Cardiac muscle cell (in vitro differentiated cells and primary cell): Measurements from ENCODE around the gene SDC3. TPM values are rescaled to one million over a fixed set of nuclear protein-coding genes. Genes with fewer than 3 reads are reported as not detected.
"Not testable (repeated sequence)": the region's sequence is repeated elsewhere in the genome, so short reads cannot be mapped to it uniquely, and the experiment has no call there.

Source experiments
- DNase-seq, 2 donors: peaks; one replicate each; pipeline versions ENCODE4 v3.0.0 to v3.0.0-alpha.2; 2010 to 2017; ENCODE audit warnings: low read depth in 1 of 2, low spot score in 1 of 2
- H3K27ac ChIP-seq: fragments of 200-600 bp; sonication (generic); 2 replicates; pipeline ENCODE4 v1.5.1; 2016
- H3K27me3 ChIP-seq: fragments of 200-600 bp; sonication (generic); 2 replicates; pipeline ENCODE4 v1.6.0; 2016; ENCODE audit warnings: control low read depth
- H3K36me3 ChIP-seq: fragments of 200-600 bp; sonication (generic); 2 replicates; pipeline ENCODE4 v1.5.1; 2016; ENCODE audit warnings: control low read depth
- H3K4me1 ChIP-seq: fragments of 200-600 bp; sonication (generic); 2 replicates; pipeline ENCODE4 v1.8.1; 2017; ENCODE audit warnings: low read depth, mild to moderate bottlenecking, mixed run types
- H3K4me3 ChIP-seq: fragments of 200-600 bp; sonication (generic); 2 replicates; pipeline ENCODE4 v1.5.1; 2016; ENCODE audit warnings: mild to moderate bottlenecking
- H3K9me3 ChIP-seq: fragments of 200-600 bp; sonication (generic); 2 replicates; pipeline ENCODE4 v1.5.1; 2017; ENCODE audit warnings: low read depth, mild to moderate bottlenecking, control low read depth
- polyA plus RNA-seq: library from polyadenylated mRNA; unstranded; fragments of >200 nt; fragmentation: Nextera tagmentation; extraction: Ambion mirVana; gene quantifications from 2 replicates; pipeline ENCODE4 v1.2.1, GENCODE V29; 2016
- total RNA-seq: library from RNA; depleted of rRNA; stranded (reverse); fragments of >200 nt; gene quantifications from 2 replicates; pipeline ENCODE4 v1.2.3, GENCODE V29; 2016
- TF ChIP-seq, protein P1 (sequence below): IDR thresholded peaks from 2 replicates; pipeline ENCODE4 v1.5.1; 2012; ENCODE audit warnings: low read depth, mild to moderate bottlenecking, low read length

Gene SDC3
- total and polyA plus RNA-seq, 2 experiments from 2014 or later = 85.2 to 89.2 TPM

DNA sequence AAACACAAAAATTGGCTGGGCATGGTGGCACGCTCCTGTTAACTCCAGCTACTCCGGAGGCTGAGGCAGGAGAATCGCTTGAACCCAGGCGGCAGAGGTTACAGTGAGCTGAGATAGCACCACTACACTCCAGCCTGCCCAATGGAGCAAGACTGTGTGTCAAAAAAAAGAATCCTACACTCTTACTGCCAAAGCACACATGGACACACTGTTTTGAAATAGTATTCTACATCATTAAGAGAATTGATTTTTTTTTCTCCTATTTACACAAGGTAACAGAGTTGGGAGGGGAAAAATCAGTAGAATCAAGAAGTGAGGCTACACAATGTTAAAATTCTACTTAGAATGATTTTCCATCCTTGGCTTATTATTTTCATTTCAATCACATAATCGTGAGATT lies 42.1 kb upstream of the SDC3 start:
- TF ChIP-seq, protein P1, sequence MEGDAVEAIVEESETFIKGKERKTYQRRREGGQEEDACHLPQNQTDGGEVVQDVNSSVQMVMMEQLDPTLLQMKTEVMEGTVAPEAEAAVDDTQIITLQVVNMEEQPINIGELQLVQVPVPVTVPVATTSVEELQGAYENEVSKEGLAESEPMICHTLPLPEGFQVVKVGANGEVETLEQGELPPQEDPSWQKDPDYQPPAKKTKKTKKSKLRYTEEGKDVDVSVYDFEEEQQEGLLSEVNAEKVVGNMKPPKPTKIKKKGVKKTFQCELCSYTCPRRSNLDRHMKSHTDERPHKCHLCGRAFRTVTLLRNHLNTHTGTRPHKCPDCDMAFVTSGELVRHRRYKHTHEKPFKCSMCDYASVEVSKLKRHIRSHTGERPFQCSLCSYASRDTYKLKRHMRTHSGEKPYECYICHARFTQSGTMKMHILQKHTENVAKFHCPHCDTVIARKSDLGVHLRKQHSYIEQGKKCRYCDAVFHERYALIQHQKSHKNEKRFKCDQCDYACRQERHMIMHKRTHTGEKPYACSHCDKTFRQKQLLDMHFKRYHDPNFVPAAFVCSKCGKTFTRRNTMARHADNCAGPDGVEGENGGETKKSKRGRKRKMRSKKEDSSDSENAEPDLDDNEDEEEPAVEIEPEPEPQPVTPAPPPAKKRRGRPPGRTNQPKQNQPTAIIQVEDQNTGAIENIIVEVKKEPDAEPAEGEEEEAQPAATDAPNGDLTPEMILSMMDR = no peak
- no peak for DNase-seq
- Histone ChIP-seq H3K9me3 (no peaks in the 10 kb centered on the region), H3K4me3 (no peak overlapping the region), H3K4me1 (no peaks in the 10 kb centered on the region), H3K27ac (no peak overlapping the region), H3K27me3 (no peaks in the 10 kb centered on the region), H3K36me3 (peaks cover 76% of the 10 kb centered on the region)

DNA sequence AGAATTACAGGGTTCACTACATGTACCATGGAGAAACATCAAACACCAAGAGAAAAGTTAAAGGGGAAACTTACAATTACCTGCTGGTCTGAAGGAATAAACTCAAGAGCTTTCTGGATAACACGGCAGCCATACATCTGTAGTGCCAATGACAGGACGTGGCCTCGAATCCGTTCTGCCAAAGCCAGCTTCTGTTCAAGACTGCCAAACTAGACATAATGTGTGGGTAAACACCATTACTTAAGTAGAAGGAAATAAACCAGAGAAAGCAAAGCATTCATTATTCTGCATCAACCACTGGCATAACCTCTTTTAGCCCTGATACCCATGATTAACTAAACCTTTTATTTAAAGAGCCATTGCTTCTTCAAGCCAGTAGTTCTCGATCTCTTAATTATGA lies 41.5 kb upstream of the SDC3 start:
- H3K27me3 ChIP-seq = no peaks in the 10 kb centered on the region
- H3K9me3 ChIP-seq = no peaks in the 10 kb centered on the region
- H3K36me3 ChIP-seq = peaks cover 81% of the 10 kb centered on the region
- no peak overlapping the region for H3K4me3 ChIP-seq
- DNase-seq = no peak
- no peaks in the 10 kb centered on the region for H3K4me1 ChIP-seq
- TF ChIP-seq, protein P1 = no peak
- H3K27ac ChIP-seq = no peak overlapping the region

DNA sequence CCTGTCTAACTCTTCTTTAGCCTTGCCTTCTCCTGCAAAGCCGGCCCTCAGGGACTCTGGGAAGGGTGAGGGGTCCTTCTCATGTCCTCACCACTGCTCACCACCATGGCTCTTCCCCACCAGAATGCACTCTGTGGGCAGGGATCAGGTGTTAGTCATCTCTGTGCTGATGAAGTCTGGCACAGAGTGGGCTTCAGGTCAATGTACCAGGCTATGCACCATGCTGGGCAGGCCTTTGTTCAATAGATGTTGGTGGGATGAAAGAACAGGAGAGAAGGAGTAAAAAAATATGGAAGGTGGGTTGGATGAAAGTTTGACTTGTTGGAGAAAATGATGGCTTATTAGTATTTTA lies 40.9 kb upstream of the SDC3 start:
- not testable (repeated sequence) for H3K27ac ChIP-seq, H3K9me3 ChIP-seq, H3K27me3 ChIP-seq, H3K4me3 ChIP-seq, DNase-seq, H3K4me1 ChIP-seq
- peaks cover 83% of the 10 kb centered on the region for H3K36me3 ChIP-seq

DNA sequence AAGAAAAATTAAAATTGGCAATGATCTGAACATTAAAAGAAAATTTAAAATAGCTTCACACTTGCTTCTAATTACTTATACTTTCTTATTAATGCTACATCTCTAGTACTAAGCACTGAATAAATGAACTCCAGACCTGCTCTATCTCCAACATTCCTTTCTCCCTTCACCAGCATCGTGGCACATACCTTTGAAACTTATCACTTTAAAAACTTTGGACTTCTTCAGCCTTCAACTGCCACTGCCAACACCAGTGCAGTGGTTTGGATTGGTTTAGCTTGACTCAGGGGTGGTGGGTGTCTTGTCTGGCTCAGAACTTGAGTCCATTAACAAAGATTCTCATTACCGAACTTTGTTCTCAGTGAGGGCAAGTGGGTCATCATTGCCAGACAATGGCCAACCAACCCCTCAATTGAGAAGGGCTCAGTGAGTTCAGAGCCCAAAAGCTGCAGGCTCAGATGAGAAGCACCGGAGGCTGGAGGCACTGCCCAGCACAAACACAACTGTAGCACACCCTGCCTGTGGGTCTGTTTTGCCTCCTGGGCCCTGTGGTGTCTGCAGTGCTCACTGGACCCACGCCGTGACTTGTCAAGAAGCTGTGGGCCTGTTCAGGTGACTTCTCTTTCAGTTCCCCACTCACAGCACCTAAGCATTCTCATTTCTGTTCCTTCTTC lies 40.4 kb upstream of the SDC3 start:
- DNase-seq, H3K27me3 ChIP-seq, H3K4me1 ChIP-seq, H3K9me3 ChIP-seq, H3K27ac ChIP-seq, H3K4me3 ChIP-seq: not testable (repeated sequence)
- peaks cover 81% of the 10 kb centered on the region for H3K36me3 ChIP-seq

DNA sequence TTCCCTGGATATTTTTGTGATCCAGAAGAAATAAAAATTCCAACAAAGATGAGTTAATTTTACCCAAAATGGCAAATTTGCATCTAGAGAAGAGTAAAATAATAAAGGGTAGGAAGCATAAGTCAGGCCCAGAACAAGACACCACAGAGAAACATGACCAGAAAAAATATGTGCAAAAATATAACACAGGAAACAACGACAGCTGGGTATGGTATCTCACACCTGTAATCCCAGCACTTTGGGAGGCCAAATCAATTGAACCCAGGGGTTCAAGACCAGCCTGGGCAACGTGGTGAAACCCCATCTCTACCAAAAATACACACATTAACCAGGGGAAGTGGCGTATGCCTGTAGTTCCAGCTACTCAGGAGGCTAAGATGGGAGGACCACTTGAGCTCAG lies 39.7 kb upstream of the SDC3 start:
- no peaks in the 10 kb centered on the region for H3K27me3 ChIP-seq
- H3K9me3 ChIP-seq = no peaks in the 10 kb centered on the region
- H3K4me3 ChIP-seq = no peak overlapping the region
- TF ChIP-seq, protein P1 = no peak
- peaks cover 81% of the 10 kb centered on the region for H3K36me3 ChIP-seq
- no peaks in the 10 kb centered on the region for H3K4me1 ChIP-seq
- H3K27ac ChIP-seq = peak overlapping the region; percentile 39
- DNase-seq = no peak

DNA sequence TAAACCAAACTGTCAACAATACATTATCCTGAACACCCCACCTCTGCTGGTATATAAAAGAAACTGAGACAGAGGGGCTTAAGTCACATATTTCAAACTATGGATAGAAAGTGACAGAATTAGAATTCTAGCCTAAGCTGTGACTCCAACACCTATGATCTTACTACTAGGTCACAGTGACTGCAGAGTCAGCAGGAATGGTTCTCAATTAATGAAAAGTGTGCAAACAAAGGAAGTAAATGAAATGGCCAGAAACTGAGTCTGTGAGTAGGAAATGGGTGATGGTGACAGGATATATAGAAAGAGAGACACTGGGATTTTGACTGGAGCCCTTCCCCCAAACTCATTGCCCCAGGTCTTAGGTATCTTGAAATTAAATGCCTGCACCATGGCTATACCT lies 38.7 kb upstream of the SDC3 start:
- H3K27me3 ChIP-seq = no peaks in the 10 kb centered on the region
- H3K27ac ChIP-seq = peak overlapping the region; percentile 36
- peaks cover 77% of the 10 kb centered on the region for H3K36me3 ChIP-seq
- H3K9me3 ChIP-seq = no peaks in the 10 kb centered on the region
- TF ChIP-seq, protein P1 = no peak
- H3K4me3 ChIP-seq = no peak overlapping the region
- H3K4me1 ChIP-seq = no peaks in the 10 kb centered on the region
- DNase-seq = no peak
